IMR-90 (cell line): ENCODE data around the gene FOXF1. TPM values are rescaled to one million over a fixed set of nuclear protein-coding genes. Genes with fewer than 3 reads are reported as not detected.

ENCODE experiments used
- ATAC-seq: fragments of 200-7000 bp; cut with Tn5 transposase; 2 replicates; pipeline ENCODE4 v1.9.1; 2020; ENCODE audit warnings: low read depth, mild to moderate bottlenecking, moderate library complexity
- BruUV-seq: library from RNA; stranded (reverse); fragments of 400-500 nt; replicated peaks from 2 replicates; lab custom pipeline; 2021; lab: Mats Ljungman, UMichigan
- CTCF ChIA-PET: fragments of 300-600 bp; formaldehyde crosslinking; extraction: SDS; loops from one replicate; lab custom pipeline; 2021; ENCODE audit warnings: antibody characterized with exemption; lab: Yijun Ruan, JAX
- POLR2A ChIA-PET: fragments of 300-600 bp; sonication (Branson Sonifier 250); formaldehyde crosslinking; loops from one replicate; lab custom pipeline; 2022; ENCODE audit warnings: antibody characterized with exemption; ENCODE audit not compliant: unreplicated experiment; lab: Charles Lee
- DNase-seq: peaks from one replicate; pipeline ENCODE4 v3.0.0; 2013
- H2AFZ ChIP-seq: replicated peaks from 2 replicates; pipeline ENCODE3; 2013; ENCODE audit warnings: low read length, mild to moderate bottlenecking; ENCODE audit not compliant: poor library complexity
- H2AK5ac ChIP-seq: 2 replicates; pipeline ENCODE4 v1.6.1; 2013; ENCODE audit warnings: low read depth, low read length, inconsistent platforms
- H2AK9ac ChIP-seq: replicated peaks from 2 replicates; pipeline ENCODE3; 2013; ENCODE audit warnings: mild to moderate bottlenecking, low read depth, low read length, moderate library complexity; ENCODE audit not compliant: poor library complexity
- H2BK120ac ChIP-seq: 2 replicates; pipeline ENCODE4 v1.6.1; 2013; ENCODE audit warnings: low read depth, low read length, inconsistent platforms
- H2BK15ac ChIP-seq: 3 replicates; pipeline ENCODE4 v1.6.1; 2013; ENCODE audit warnings: low read depth, low read length, inconsistent platforms
- H2BK20ac ChIP-seq: 2 replicates; pipeline ENCODE4 v1.6.1; 2013; ENCODE audit warnings: low read depth, mild to moderate bottlenecking, inconsistent platforms, low read length, moderate library complexity
- H2BK5ac ChIP-seq: 2 replicates; pipeline ENCODE4 v1.6.1; 2013; ENCODE audit warnings: mild to moderate bottlenecking, low read depth, low read length, inconsistent platforms; ENCODE audit not compliant: poor library complexity, severe bottlenecking
- H3K14ac ChIP-seq: replicated peaks from 2 replicates; pipeline ENCODE4 v1.6.1; 2013; ENCODE audit warnings: low read depth, low read length, inconsistent platforms
- H3K18ac ChIP-seq: 2 replicates; pipeline ENCODE4 v1.6.1; 2013; ENCODE audit warnings: low read depth, low read length, control low read depth
- H3K23ac ChIP-seq: 2 replicates; pipeline ENCODE4 v1.6.1; 2013; ENCODE audit warnings: low read depth, low read length, inconsistent platforms
- H3K27ac ChIP-seq: 2 replicates; pipeline ENCODE4 v1.5.1; 2013; ENCODE audit warnings: mild to moderate bottlenecking, control low read depth, low read length; ENCODE audit not compliant: insufficient read depth
- H3K27me3 ChIP-seq: 2 replicates; pipeline ENCODE4 v1.6.1; 2013; ENCODE audit warnings: low read length; ENCODE audit not compliant: control insufficient read depth, insufficient read depth
- H3K36me3 ChIP-seq: 2 replicates; pipeline ENCODE4 v1.6.1; 2013; ENCODE audit warnings: low read length, mixed read lengths; ENCODE audit not compliant: control insufficient read depth, insufficient read depth
- H3K4ac ChIP-seq: 2 replicates; pipeline ENCODE4 v1.6.1; 2013; ENCODE audit warnings: low read depth, low read length, inconsistent platforms
- H3K4me1 ChIP-seq: 2 replicates; pipeline ENCODE4 v1.6.1; 2013; ENCODE audit warnings: low read length, mixed read lengths; ENCODE audit not compliant: control insufficient read depth, insufficient read depth
- H3K4me2 ChIP-seq: 2 replicates; pipeline ENCODE4 v1.6.1; 2013; ENCODE audit warnings: low read depth, mild to moderate bottlenecking, control low read depth, low read length, moderate library complexity
- H3K4me3 ChIP-seq: 2 replicates; pipeline ENCODE4 v1.5.1; 2013; ENCODE audit warnings: low read depth, mild to moderate bottlenecking, control low read depth, low read length, moderate library complexity; ENCODE audit not compliant: insufficient read depth
- H3K56ac ChIP-seq: 2 replicates; pipeline ENCODE4 v1.6.1; 2013; ENCODE audit warnings: low read length, inconsistent platforms; ENCODE audit not compliant: insufficient read depth; ENCODE audit errors: extremely low read depth
- H3K79me1 ChIP-seq, 2 experiments: 2 replicates each; pipeline ENCODE4 v1.6.1; 2013; ENCODE audit warnings: low read length in 2 of 2, inconsistent platforms in 1 of 2, low read depth in 1 of 2
- H3K9ac ChIP-seq: 2 replicates; pipeline ENCODE4 v1.6.1; 2013; ENCODE audit warnings: low read depth, low read length, control low read depth
- H3K9me1 ChIP-seq: 2 replicates; pipeline ENCODE4 v1.6.1; 2013; ENCODE audit warnings: low read length, inconsistent platforms; ENCODE audit not compliant: insufficient read depth
- H3K9me3 ChIP-seq: 2 replicates; pipeline ENCODE4 v1.6.1; 2013; ENCODE audit warnings: low read length; ENCODE audit not compliant: control insufficient read depth, insufficient read depth
- H4K20me1 ChIP-seq: 2 replicates; pipeline ENCODE4 v1.6.1; 2013; ENCODE audit warnings: low read length, inconsistent platforms; ENCODE audit not compliant: insufficient read depth
- H4K5ac ChIP-seq: 2 replicates; pipeline ENCODE4 v1.6.1; 2013; ENCODE audit warnings: mild to moderate bottlenecking, low read depth, low read length, control low read depth
- H4K8ac ChIP-seq, 2 experiments: 2 replicates each; pipeline ENCODE4 v1.6.1; 2013; ENCODE audit warnings: low read depth in 2 of 2, low read length in 2 of 2, control low read depth in 1 of 2, inconsistent platforms in 1 of 2
- H4K91ac ChIP-seq: 2 replicates; pipeline ENCODE4 v1.6.1; 2013; ENCODE audit warnings: low read depth, low read length, inconsistent platforms; ENCODE audit not compliant: insufficient read depth
- BHLHE40 ChIP-seq: fragments of 150-350 bp; IDR thresholded peaks from 2 replicates; pipeline ENCODE4 v1.6.1; 2016; ENCODE audit warnings: mild to moderate bottlenecking, low read depth, low read length
- NFE2L2 ChIP-seq: fragments of 150-350 bp; IDR thresholded peaks from 2 replicates; pipeline ENCODE4 v1.6.1; 2016; ENCODE audit warnings: low read depth, mild to moderate bottlenecking, low read length
- POLR2A ChIP-seq: IDR thresholded peaks from 2 replicates; pipeline ENCODE4 v1.6.1; 2012; ENCODE audit warnings: mild to moderate bottlenecking, low read depth, low read length
- USF2 ChIP-seq: fragments of 150-350 bp; IDR thresholded peaks from 2 replicates; pipeline ENCODE4 v1.6.1; 2017; ENCODE audit warnings: mild to moderate bottlenecking, antibody characterized with exemption, low read length, low read depth
- WGBS, 2 experiments: methylation state at CpG; one replicate each; pipeline versions ENCODE4 v1.1.5 to v1.1.7; 2013; ENCODE audit warnings: missing lambda C conversion rate in 2 of 2; ENCODE audit not compliant: insufficient read length in 1 of 2; ENCODE audit errors: extremely low coverage in 2 of 2; 5-methylcytosine and 5-hydroxymethylcytosine counted together
- dilution Hi-C: fragments of 300-500 bp; cut with HindIII; formaldehyde crosslinking; loops from one replicate; pipeline ENCODE4 v1.14.3; 2018; ENCODE audit warnings: low sequenced_read_pairs; ENCODE audit not compliant: unreplicated experiment
- in situ Hi-C: fragments of 300-500 bp; cut with MboI; formaldehyde crosslinking; loops from 3 replicates; pipeline ENCODE4 v1.14.3; 2019; ENCODE audit warnings: low sequenced_read_pairs, inconsistent platforms, mixed read lengths
- intact Hi-C: fragments of 100-400 bp; cut with micrococcal nuclease; formaldehyde crosslinking; loops from 2 replicates; pipeline ENCODE4 v1.10.0; 2022
- polyA plus RNA-seq, 3 experiments: library from polyadenylated mRNA; depleted of rRNA; stranded (reverse); fragments of >200 nt; gene quantifications; 2 replicates each; pipeline ENCODE4 v1.2.3, GENCODE V29; 2012; ENCODE audit warnings: low replicate concordance in 1 of 3
- total RNA-seq: library from RNA; depleted of rRNA; stranded (reverse); fragments of >200 nt; gene quantifications from 2 replicates; pipeline ENCODE4 v1.2.3, GENCODE V29; 2012
- TF ChIP-seq, protein P1 (sequence below): fragments of 150-350 bp; IDR thresholded peaks from 2 replicates; pipeline ENCODE4 v1.6.1; 2016; ENCODE audit warnings: low read depth, mild to moderate bottlenecking, low read length, moderate library complexity, borderline replicate concordance

Gene FOXF1
- total and polyA plus RNA-seq, 2 of the 4 experiments (the other 2 are of a cell fraction), result 2.7 to 33.0 TPM

DNA sequence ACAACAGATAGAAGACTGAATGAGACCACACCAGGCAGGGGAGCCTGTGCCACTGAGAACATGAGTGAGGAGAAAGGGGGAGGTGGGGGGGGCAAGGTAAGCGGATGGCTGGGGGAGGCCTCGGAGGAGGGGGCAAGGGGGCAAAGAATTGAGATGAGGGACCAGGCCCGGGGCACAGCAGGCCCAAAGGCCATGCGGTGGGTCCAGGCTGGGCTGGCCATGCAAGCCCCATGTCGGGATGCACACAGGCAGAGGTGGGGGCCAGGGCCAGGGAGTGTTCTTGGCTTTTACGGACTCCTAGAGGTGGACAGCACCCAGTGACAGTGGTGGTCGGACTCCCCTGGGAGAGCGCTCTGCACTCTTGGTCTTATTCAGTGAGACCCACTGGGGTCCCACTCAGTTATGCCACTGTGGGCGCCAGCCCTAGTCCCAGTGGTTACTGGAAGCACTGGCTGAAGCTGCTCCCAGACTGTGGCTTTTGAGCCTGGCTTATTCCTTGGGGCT, 49.5 kb downstream of the FOXF1 start:
- Histone ChIP-seq H3K56ac (no peak overlapping the region), H2AFZ (no peak overlapping the region), H3K4me1 (peaks cover 3% of the 10 kb centered on the region; the same call in 1 of the 2 replicates), H4K20me1 (no peaks in the 10 kb centered on the region), H4K8ac (no peak overlapping the region), H3K27ac (no peak overlapping the region), H3K23ac (no peak overlapping the region), H4K91ac (no peak overlapping the region), H3K14ac (no peak overlapping the region), H2BK20ac (no peak overlapping the region), H3K9me1 (peaks cover 7% of the 10 kb centered on the region), H3K4me2 (no peak overlapping the region), H3K79me1 (peaks cover 0 to 8% of the 10 kb centered on the region in 2 experiments; a peak in 3 of 4 replicates), H4K5ac (no peak overlapping the region), H2AK5ac (no peak overlapping the region), H3K4me3 (no peak overlapping the region), H2AK9ac (no peak overlapping the region), H3K9me3 (no peaks in the 10 kb centered on the region), H2BK120ac (no peak overlapping the region), H2BK15ac (no peak overlapping the region), H3K9ac (no peak overlapping the region), H2BK5ac (no peak overlapping the region), H3K27me3 (no peaks in the 10 kb centered on the region), H3K18ac (no peak overlapping the region), H3K4ac (no peak overlapping the region), H3K36me3 (no peaks in the 10 kb centered on the region)
- intact Hi-C loops (loop anchor here (5.0 to 10.0 kb wide), 2 partner anchors 822 to 1075 kb away; partner anchors contain the start of gene FBXO31), dilution Hi-C loops (no loop called here), in situ Hi-C loops (loop anchor here (5.0 kb wide), 1 partner anchor 717 kb away; no protein-coding TSS in a partner anchor)
- BruUV-seq, result no TSS peak
- ATAC-seq, result no peak
- ChIA-PET CTCF (no interaction called here), POLR2A (no interaction called here)
- TF ChIP-seq NFE2L2 (no peak), BHLHE40 (no peak), POLR2A (no peak), USF2 (no peak)
- TF ChIP-seq, protein P1, sequence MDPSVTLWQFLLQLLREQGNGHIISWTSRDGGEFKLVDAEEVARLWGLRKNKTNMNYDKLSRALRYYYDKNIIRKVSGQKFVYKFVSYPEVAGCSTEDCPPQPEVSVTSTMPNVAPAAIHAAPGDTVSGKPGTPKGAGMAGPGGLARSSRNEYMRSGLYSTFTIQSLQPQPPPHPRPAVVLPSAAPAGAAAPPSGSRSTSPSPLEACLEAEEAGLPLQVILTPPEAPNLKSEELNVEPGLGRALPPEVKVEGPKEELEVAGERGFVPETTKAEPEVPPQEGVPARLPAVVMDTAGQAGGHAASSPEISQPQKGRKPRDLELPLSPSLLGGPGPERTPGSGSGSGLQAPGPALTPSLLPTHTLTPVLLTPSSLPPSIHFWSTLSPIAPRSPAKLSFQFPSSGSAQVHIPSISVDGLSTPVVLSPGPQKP, result no peak
- 81% methylated on average over 6 of the region's 9 CpGs; no CpG with 5 or more reads in 1 of the 2 experiments for WGBS, 2 experiments
- no peak for DNase-seq
